Bronchial epithelial cell (primary cell): ENCODE measurements around the gene SMARCA5. TPM values are rescaled to one million over a fixed set of nuclear protein-coding genes. Genes with fewer than 3 reads are reported as not detected.

ENCODE experiments used
- DNase-seq: peaks from one replicate; pipeline ENCODE4 v3.0.0-alpha.2; 2010; ENCODE audit warnings: low read depth
- FAIRE-seq: peaks from 2 replicates; lab custom pipeline; 2011; peaks lifted over from hg19 to GRCh38; lab: Jason Lieb, UNC
- H3K27me3 ChIP-seq: 2 replicates; pipeline ENCODE4 v1.5.1; 2011; ENCODE audit warnings: low read length; ENCODE audit not compliant: control insufficient read depth, insufficient read depth
- H3K36me3 ChIP-seq: 2 replicates; pipeline ENCODE4 v1.5.1; 2011; ENCODE audit warnings: low read length; ENCODE audit not compliant: control insufficient read depth, insufficient read depth
- H3K4me3 ChIP-seq: 2 replicates; pipeline ENCODE4 v1.5.1; 2011; ENCODE audit warnings: mild to moderate bottlenecking, low read depth, low read length, control low read depth
- total RNA-seq: library from RNA; depleted of rRNA; stranded (reverse); fragments of >200 nt; gene quantifications from 2 replicates; pipeline ENCODE4 v1.2.1, GENCODE V29; 2014
- TF ChIP-seq, protein P1 (sequence below): IDR thresholded peaks from 2 replicates; pipeline ENCODE4 v1.5.1; 2011; ENCODE audit warnings: mild to moderate bottlenecking, moderate library complexity, low read length, control low read depth, inconsistent platforms; ENCODE audit not compliant: insufficient read depth, severe bottlenecking

SMARCA5 gene
- total RNA-seq: 25.3 and 27.9 TPM in 2 replicates

GRCh38 chr4:143513314-143514168 is at the start of gene SMARCA5:
Gene SMARCA5 (plus strand): TSS chr4:143513702. CDS start chr4:143513925, 223 bp downstream.
- H3K36me3 ChIP-seq: no peaks in the 10 kb centered on the region

DNA sequence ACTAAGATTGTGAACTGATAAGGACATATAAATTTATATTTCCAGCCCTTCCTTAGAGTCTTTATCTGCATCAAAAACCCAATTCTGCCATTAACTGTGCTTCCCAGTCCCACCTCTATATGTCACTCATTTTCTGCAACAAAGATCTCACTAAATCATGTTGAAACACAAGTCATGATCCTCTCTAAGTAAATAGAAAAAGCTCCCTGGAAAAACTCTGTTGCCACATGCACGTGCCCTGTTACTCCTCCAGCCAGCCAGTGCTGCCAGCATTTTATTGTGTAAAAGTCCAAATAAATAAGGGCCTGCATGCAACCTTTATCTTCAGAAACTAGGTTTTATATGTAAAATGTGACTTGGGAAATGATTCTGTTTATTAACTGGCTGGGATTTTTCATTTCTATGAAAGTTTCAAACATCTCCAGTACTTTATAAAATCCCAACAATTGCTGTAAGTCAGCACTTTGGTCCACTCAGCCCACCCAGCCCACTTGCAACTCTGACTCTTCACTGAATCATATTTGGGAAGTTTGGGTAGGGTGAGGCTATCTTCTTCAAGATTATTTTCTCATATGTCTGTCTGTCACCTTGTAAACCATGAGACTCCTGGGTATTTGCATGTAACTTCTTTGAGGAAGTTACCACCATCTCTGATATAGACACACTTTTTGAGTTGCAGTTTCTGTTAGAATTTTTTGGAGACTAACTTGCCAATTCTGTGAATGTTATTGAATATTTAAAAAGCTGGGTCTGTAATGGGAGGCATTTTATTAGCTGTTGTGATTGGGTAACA is 40.0 kb upstream of the SMARCA5 start:
- TF ChIP-seq, protein P1, sequence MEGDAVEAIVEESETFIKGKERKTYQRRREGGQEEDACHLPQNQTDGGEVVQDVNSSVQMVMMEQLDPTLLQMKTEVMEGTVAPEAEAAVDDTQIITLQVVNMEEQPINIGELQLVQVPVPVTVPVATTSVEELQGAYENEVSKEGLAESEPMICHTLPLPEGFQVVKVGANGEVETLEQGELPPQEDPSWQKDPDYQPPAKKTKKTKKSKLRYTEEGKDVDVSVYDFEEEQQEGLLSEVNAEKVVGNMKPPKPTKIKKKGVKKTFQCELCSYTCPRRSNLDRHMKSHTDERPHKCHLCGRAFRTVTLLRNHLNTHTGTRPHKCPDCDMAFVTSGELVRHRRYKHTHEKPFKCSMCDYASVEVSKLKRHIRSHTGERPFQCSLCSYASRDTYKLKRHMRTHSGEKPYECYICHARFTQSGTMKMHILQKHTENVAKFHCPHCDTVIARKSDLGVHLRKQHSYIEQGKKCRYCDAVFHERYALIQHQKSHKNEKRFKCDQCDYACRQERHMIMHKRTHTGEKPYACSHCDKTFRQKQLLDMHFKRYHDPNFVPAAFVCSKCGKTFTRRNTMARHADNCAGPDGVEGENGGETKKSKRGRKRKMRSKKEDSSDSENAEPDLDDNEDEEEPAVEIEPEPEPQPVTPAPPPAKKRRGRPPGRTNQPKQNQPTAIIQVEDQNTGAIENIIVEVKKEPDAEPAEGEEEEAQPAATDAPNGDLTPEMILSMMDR: no peak
- H3K36me3 ChIP-seq: peaks cover 1% of the 10 kb centered on the region
- DNase-seq (no peak), FAIRE-seq (no peak)
- no peak overlapping the region for H3K4me3 ChIP-seq
- no peaks in the 10 kb centered on the region for H3K27me3 ChIP-seq

More at GRCh38 chr4:143513314-143514168, at the start of gene SMARCA5:
- H3K4me3 ChIP-seq: peak within 1 kb of the TSS; percentile 73
- no peaks in the 10 kb centered on the region for H3K27me3 ChIP-seq
- DNase-seq: peak; percentile 96
- TF ChIP-seq, protein P1: no peak
- FAIRE-seq: peak; percentile 83

DNA sequence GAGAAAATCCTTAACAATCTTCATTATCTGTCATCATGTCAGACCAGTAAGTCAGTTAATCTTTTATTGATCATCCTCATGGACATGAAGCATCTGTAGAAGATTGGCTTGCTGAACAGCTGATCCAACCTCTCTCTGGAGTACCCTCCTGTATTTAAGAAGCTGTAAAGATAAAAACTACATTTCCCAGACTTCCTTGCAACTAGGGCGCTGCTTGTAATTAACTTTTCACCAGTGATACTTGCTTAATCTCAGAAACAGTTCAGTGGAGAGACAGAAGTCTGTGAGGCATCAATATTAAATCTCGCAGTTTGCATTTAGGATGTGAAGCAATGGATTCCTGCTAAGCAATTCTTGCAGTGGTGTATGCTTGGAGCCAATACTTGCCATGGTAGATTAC is 36.0 kb upstream of the SMARCA5 start:
- TF ChIP-seq, protein P1: no peak
- no peak overlapping the region for H3K4me3 ChIP-seq
- FAIRE-seq (no peak), DNase-seq (no peak)
- H3K36me3 ChIP-seq: no peaks in the 10 kb centered on the region
- no peaks in the 10 kb centered on the region for H3K27me3 ChIP-seq

DNA sequence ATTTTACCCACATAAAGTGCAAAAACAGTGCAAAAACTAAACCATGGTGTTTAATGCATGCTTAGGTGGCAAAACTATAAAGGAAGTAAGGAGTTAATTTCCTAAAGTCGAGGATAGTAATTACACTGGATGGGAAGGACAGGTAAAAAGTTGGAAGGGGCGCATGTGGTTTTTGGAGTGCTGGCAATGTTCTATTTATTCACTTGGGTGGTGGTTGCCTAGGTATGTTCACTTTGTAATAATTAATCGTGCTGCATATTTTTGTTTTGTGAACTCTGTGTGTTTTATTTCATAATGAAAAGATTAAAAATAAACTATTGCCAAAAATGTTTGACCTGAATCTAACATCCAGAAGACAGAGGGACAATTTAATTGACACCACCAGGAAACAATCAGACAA is 32.1 kb upstream of the SMARCA5 start:
- DNase-seq (no peak), FAIRE-seq (no peak)
- no peaks in the 10 kb centered on the region for H3K36me3 ChIP-seq
- no peaks in the 10 kb centered on the region for H3K27me3 ChIP-seq
- no peak overlapping the region for H3K4me3 ChIP-seq
- TF ChIP-seq, protein P1: no peak

GRCh38 chr4:143482840-143483239 is 30.7 kb upstream of the SMARCA5 start:
- Histone ChIP-seq H3K27me3 (no peaks in the 10 kb centered on the region), H3K36me3 (no peaks in the 10 kb centered on the region), H3K4me3 (no peak overlapping the region)
- FAIRE-seq: no peak
- peak; percentile 54 for DNase-seq
- TF ChIP-seq, protein P1: peak; percentile 34
